ENCODE results near the gene HDHD3. TPM values are rescaled to one million over a fixed set of nuclear protein-coding genes. Genes with fewer than 3 reads are reported as not detected.
A peak's percentile ranks its signal among the peaks of the same experiment; 100 is the strongest.

Gene HDHD3
- total RNA-seq, 3 donors from 2014 or later, result 75.7 to 148 (median 115) TPM

DNA sequence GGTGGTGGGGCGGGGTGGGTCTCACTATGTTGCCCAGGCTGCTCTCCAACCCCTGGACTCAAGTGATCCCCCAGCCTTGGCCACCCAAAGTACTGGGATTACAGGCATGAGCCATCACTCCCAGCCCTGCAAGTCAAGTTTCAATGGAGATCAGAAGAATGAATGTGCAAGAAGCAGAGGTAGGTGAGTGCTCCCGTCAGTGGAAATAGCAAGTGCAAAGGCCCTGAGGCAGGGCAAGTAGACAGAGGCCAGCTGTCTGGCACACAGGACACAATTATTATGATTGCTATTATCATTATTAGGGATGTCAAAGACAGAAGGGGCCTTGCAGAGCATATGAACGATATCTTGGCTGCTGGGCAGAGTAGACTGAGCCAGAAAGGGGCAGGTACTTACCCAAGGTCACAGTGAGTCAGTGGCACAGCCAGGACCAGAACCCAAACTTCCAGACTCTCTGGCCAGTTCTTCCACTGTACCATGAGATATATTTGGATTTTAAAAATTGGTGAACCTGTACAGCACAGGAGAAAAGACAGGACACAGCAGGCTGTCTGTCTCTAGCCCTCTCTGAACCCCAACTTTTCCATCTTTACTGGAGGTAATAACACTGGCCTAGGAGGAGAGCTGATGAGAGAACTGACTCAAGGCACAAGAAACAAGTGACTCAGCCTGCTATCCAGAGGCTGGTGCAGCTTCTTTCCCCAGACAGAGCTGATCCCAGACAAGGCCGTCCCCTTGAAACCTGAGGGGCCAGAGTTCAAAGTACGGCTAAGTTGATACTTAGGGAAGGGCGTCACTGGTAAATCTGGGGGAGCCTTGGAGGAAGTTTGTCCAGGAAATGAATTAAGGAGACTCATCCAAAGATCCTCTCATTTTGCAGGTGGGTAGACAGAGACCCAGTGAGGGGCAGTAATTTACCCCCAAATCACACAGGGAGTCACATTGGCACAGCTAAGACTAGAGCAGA, 1.4 kb downstream of the HDHD3 start:
- Histone ChIP-seq H3K4me3 (peak overlapping the region; percentile 43), H3K36me3 (ENCODE audit: low read depth) (peaks cover 9% of the 10 kb centered on the region), H3K9me3 (no peaks in the 10 kb centered on the region), H3K4me1 (ENCODE audit: low read depth) (peaks cover 14% of the 10 kb centered on the region)
- DNase-seq (peak in 2 of 3 donors; percentile 58 to 65), ATAC-seq (peak; percentile 69)
- intact Hi-C loops (cut with DNase I, micrococcal nuclease), result no loop called here
- TF ChIP-seq, protein P1, sequence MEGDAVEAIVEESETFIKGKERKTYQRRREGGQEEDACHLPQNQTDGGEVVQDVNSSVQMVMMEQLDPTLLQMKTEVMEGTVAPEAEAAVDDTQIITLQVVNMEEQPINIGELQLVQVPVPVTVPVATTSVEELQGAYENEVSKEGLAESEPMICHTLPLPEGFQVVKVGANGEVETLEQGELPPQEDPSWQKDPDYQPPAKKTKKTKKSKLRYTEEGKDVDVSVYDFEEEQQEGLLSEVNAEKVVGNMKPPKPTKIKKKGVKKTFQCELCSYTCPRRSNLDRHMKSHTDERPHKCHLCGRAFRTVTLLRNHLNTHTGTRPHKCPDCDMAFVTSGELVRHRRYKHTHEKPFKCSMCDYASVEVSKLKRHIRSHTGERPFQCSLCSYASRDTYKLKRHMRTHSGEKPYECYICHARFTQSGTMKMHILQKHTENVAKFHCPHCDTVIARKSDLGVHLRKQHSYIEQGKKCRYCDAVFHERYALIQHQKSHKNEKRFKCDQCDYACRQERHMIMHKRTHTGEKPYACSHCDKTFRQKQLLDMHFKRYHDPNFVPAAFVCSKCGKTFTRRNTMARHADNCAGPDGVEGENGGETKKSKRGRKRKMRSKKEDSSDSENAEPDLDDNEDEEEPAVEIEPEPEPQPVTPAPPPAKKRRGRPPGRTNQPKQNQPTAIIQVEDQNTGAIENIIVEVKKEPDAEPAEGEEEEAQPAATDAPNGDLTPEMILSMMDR (IDR thresholded peaks at IDR 0.05), result no peak

DNA sequence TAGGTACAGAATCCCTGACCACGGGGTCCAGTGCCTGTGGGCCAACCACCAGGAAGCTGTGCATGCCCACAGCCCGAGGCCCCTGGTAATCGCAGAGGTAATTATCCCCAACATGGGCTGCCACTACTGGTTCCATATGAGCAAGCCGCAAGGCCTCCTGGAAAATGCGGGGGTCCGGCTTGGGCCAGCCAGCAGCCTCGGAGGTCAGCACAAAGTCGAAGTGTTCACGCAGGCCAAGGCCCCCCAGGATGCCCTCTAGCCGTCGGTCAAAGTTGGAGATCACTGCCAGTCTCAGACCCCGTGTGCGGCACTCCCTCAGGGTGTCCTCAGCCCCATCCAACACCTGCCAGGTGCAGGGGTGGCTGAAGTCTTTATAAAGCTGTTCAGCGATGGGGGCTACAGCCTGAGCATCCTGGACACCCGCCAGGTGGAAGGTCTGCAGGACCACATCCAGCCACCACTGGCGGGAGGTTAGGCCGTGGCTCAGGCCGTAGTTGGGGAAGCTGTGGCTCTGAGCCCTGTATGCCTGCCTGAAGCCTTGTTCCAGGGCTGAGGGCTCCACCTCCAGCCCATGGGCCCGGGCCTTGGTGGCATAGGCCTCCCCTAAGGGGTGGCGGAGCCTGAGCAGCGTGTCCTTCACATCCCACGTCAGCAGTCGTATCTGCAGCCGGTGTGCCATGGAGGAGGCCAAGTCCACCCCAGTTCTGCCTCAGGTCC, 3.0 kb downstream of the HDHD3 start:
- TF ChIP-seq, protein P1 (IDR thresholded peaks at IDR 0.05), result no peak
- ATAC-seq, result no peak
- Histone ChIP-seq H3K9me3 (no peaks in the 10 kb centered on the region), H3K36me3 (ENCODE audit: low read depth) (peaks cover 9% of the 10 kb centered on the region), H3K4me3 (no peak overlapping the region), H3K4me1 (ENCODE audit: low read depth) (peaks cover 14% of the 10 kb centered on the region)
- intact Hi-C loops (cut with DNase I, micrococcal nuclease), result no loop called here
- no peak for DNase-seq

DNA sequence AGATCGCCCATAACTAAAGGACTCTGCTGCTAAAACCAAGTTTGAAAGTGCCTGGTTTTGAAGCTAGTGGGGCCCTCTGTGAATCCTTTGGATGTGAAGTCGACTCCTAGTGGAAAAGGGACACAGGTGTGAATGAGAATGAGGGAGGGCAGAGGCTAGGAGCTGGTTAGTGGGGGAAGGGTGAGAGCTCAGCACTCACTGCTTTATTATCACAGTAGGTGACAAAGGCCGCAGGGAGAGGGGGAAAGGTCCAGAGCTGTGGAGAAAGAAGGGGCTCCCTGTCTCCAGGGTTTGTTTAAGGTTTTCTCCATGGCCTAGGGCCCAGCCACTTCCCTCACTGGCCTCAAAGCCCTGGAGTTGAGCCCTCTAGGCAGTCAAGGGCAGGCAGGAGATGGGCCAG, 3.5 kb downstream of the HDHD3 start:
- TF ChIP-seq, protein P1 (IDR thresholded peaks at IDR 0.05), result no peak
- no peak overlapping the region for H3K4me3 ChIP-seq
- ATAC-seq, result no peak
- no peak for DNase-seq
- peaks cover 10% of the 10 kb centered on the region for H3K4me1 ChIP-seq (ENCODE audit: low read depth)
- peaks cover 9% of the 10 kb centered on the region for H3K36me3 ChIP-seq (ENCODE audit: low read depth)
- intact Hi-C loops (cut with DNase I, micrococcal nuclease), result no loop called here
- H3K9me3 ChIP-seq, result no peaks in the 10 kb centered on the region

DNA sequence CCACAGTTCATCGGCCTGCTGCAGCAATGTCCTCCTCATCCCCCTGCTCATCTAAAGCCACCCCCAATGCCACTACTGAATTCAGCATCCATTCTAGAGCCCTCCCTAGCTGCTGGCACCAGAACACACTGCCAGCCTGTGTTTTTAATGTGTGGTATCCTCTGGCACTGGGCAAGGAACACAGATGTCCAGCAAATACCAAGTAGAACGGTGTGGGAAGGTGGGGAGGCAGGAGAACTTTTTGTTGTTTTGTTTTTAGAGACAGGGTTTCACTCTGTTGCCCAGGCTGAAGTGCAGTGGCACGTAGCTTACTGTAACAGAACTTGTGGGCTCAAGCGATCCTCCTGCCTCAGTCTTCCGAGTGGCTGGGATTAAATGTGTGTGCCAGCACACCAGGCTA, 4.7 kb downstream of the HDHD3 start:
- Histone ChIP-seq H3K4me1 (ENCODE audit: low read depth) (peaks cover 10% of the 10 kb centered on the region), H3K4me3 (no peak overlapping the region), H3K9me3 (no peaks in the 10 kb centered on the region), H3K36me3 (ENCODE audit: low read depth) (peaks cover 9% of the 10 kb centered on the region)
- ATAC-seq, result no peak
- no peak for DNase-seq
- intact Hi-C loops (cut with DNase I, micrococcal nuclease), result no loop called here
- TF ChIP-seq, protein P1 (IDR thresholded peaks at IDR 0.05), result no peak

DNA sequence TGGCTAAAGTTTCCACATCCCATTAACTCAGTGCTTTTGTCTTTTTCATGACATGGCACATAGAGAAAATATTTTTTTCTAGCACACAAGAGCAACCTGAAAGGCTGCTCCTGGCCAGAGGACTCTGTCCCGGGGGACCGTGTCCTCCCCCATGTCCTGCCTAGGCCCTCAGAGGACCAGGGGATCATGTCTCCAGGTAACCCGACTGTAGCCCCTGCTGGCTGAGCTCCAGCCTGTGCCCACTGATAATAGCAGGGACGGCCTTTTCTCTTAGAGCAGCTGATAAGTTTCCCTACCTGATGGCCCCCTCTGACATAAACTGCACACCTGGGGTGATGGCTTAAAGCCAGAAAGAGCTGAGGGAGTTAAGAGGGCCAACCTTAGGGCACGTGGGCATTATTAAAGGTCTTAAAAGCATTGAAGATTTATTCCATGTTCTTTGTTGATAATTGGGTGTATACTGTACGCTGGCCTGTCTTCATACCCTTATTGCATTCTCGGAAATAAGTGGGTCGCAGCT, 5.9 kb downstream of the HDHD3 start:
- ATAC-seq (no peak), DNase-seq (no peak)
- H3K9me3 ChIP-seq, result no peaks in the 10 kb centered on the region
- peaks cover 10% of the 10 kb centered on the region for H3K4me1 ChIP-seq (ENCODE audit: low read depth)
- intact Hi-C loops (cut with DNase I, micrococcal nuclease), result no loop called here
- H3K36me3 ChIP-seq (ENCODE audit: low read depth), result peaks cover 9% of the 10 kb centered on the region
- H3K4me3 ChIP-seq, result no peak overlapping the region
- TF ChIP-seq, protein P1 (IDR thresholded peaks at IDR 0.05), result no peak

Data from mucosa of descending colon (tissue), 3 donors.